LNCaP clone FGC (cell line): Measurements from ENCODE around the gene ZCCHC24.

Source experiments
- DNase-seq: peaks from one replicate; pipeline ENCODE4 v3.0.0-alpha.2; 2011; ENCODE audit warnings: low read depth
- H3K4me3 ChIP-seq: 2 replicates; pipeline ENCODE4 v1.5.1; 2011; ENCODE audit warnings: mild to moderate bottlenecking, low read depth, low read length, control low read depth
- TF ChIP-seq, protein P1 (sequence below): IDR thresholded peaks from 2 replicates; pipeline ENCODE4 v1.5.1; 2012; ENCODE audit warnings: mild to moderate bottlenecking; ENCODE audit not compliant: control insufficient read depth, insufficient read depth; ENCODE audit errors: extremely low read depth

Gene ZCCHC24

DNA sequence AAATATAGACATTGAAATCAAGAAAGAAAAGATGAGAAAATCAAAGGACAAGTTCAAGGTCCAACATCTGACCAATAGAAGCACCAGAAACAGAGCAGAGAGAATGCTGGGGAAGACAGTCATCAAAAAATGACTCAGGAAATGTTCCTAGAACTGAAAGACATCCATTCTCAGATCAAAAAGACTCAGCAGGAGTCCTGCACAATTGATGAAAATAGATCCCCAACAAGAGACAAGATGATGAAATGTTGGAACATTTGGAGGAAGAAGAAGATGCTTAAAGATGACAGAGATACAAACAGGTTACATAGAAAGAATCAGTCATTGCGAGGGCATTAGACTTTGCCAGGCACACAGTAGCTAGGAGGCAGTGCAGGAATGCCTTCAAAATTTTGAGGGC lies 36.9 kb upstream of the ZCCHC24 start:
- DNase-seq, result no peak
- no peak overlapping the region for H3K4me3 ChIP-seq
- TF ChIP-seq, protein P1, sequence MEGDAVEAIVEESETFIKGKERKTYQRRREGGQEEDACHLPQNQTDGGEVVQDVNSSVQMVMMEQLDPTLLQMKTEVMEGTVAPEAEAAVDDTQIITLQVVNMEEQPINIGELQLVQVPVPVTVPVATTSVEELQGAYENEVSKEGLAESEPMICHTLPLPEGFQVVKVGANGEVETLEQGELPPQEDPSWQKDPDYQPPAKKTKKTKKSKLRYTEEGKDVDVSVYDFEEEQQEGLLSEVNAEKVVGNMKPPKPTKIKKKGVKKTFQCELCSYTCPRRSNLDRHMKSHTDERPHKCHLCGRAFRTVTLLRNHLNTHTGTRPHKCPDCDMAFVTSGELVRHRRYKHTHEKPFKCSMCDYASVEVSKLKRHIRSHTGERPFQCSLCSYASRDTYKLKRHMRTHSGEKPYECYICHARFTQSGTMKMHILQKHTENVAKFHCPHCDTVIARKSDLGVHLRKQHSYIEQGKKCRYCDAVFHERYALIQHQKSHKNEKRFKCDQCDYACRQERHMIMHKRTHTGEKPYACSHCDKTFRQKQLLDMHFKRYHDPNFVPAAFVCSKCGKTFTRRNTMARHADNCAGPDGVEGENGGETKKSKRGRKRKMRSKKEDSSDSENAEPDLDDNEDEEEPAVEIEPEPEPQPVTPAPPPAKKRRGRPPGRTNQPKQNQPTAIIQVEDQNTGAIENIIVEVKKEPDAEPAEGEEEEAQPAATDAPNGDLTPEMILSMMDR, result no peak

DNA sequence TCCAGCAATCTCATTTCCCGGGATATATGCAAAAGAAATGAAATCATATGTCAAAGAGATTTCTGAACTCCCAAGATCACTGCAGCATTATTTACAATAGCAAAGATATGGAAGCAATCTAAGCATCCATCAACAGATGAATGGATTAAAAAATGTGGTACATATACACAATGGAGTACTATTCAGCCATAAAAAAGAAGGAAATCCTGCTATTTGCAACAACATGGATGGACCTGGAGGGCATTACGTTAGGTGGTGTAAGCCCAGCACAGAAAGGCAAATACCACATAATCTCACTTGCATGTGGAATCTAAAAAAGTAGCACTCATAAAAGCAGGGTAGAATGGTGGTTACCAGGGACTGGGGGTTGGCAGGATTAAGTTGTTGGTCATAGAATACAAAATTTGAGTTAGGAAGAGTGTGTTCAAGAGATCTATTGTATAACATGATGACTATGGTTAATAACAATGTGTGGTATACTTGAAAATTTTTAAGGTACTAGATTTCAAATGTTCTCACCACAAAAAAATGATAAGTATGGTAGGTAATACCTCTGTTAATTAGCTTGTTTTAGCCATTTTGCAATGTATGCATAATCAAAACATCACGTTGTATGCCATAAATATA lies 34.0 kb upstream of the ZCCHC24 start:
- no peak for DNase-seq
- TF ChIP-seq, protein P1, result no peak

DNA sequence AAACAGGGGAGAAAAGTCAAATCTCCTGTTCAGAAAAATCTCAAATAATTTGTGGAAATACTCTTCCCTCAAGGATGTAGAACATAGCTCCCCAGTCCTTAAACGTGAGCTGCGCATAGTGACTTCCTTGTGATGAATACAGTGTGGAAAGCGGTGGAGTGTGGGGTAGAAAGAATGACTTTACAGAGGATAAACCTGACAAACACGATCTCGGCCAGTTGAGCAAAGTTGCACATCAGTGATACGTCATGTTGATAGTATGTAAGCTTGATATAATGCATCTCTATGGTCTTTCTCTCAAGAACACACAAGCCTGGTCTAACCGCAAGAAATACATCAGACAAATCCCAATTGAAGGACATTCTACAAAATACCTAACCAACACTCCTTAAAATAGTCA lies 32.0 kb upstream of the ZCCHC24 start:
- no peak for DNase-seq
- TF ChIP-seq, protein P1, result no peak
- H3K4me3 ChIP-seq, result no peak overlapping the region

More for the DNA sequence above, 34.0 kb upstream of the ZCCHC24 start:
- H3K4me3 ChIP-seq, result no peak overlapping the region

DNA sequence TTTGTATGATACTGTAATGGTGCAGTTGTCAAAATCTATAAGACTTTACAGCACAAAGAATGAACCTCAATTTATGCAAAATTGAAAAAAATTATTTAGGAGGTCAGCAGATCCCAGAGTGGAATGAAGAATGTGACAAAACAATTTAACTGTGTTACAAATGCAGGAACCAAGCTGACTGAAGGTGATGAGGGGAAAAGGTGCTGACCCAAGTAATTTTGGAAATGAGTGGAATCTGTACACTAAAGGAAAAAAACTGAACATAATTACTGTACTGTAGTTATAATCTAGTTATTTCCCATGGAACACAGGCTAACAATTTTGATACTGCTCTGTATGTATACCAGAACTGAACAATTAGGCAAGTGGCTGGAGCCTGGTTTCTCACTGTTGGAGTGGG lies 31.2 kb upstream of the ZCCHC24 start:
- TF ChIP-seq, protein P1, result no peak

DNA sequence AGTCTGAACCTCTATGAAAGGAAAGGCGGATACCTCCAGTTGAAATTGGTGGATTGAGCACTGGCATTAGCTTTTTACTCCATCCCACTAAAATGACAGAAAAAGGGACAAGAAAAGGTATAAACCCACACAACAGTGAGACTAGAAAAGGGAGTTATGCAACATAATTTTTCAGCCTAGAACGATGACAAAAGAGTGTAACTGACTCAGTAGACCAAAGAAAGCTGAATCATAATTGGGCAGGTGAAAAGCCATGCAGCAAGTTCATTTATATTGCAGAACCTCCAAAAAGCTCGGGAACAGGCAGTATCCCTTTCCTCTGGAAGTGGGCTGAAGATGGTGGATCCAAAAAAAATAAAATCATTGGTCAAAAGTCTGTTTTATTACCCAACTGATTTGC lies 30.5 kb upstream of the ZCCHC24 start:
- TF ChIP-seq, protein P1, result no peak
- no peak overlapping the region for H3K4me3 ChIP-seq
- DNase-seq, result no peak

More for the DNA sequence above, 31.2 kb upstream of the ZCCHC24 start:
- H3K4me3 ChIP-seq, result no peak overlapping the region
- no peak for DNase-seq

DNA sequence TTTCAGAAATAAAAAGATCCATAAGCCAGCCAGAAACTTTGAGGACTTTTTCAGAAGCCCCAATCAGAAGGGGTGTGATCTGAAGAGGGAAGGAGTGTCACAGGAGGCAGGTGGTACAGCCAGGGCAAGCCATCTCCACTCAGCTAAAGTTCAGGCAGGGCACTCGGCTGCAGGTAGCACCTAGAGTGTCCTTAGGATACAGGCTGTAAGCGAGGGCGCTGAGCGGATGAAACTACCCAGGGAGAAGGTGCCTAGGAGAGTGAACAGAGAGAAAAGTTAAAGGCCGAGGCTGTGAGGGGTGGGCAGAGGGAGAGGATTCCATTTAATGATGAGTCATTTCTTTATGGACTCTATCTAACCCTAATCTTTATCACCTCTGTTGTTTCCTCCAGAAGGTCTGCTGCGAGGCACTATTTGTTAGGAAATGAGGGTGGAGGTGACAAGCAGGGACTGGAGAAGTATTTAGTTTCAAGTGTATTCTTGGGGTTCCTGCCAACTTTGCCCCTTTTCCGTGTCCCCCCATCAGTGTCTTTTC lies 29.8 kb upstream of the ZCCHC24 start:
- no peak for DNase-seq
- H3K4me3 ChIP-seq, result no peak overlapping the region
- TF ChIP-seq, protein P1, result no peak
